Endothelial cell (in vitro differentiated cells): ENCODE data around the gene RIBC2. TPM values are rescaled to one million over a fixed set of nuclear protein-coding genes. Genes with fewer than 3 reads are reported as not detected.
"Not testable (repeated sequence)": the region's sequence is repeated elsewhere in the genome, so short reads cannot be mapped to it uniquely, and the experiment has no call there.

Experiments used
- DNase-seq: peaks from one replicate; pipeline ENCODE4 v3.0.0; 2021; ENCODE audit warnings: low spot score
- H3K27ac Mint-ChIP-seq: one replicate; pipeline ENCODE4 v1.8.0; 2021; ENCODE audit warnings: mixed read lengths, inconsistent platforms; ENCODE audit not compliant: unreplicated experiment
- H3K27me3 Mint-ChIP-seq: one replicate; pipeline ENCODE4 v1.8.0; 2021; ENCODE audit warnings: mild to moderate bottlenecking, moderate library complexity, mixed read lengths, inconsistent platforms; ENCODE audit not compliant: unreplicated experiment
- H3K36me3 Mint-ChIP-seq: one replicate; pipeline ENCODE4 v1.8.0; 2021; ENCODE audit warnings: mild to moderate bottlenecking, low read depth, mixed read lengths, inconsistent platforms; ENCODE audit not compliant: unreplicated experiment
- H3K4me1 Mint-ChIP-seq: one replicate; pipeline ENCODE4 v1.8.0; 2021; ENCODE audit warnings: mild to moderate bottlenecking, mixed read lengths, inconsistent platforms; ENCODE audit not compliant: unreplicated experiment
- H3K4me3 Mint-ChIP-seq: one replicate; pipeline ENCODE4 v1.8.0; 2021; ENCODE audit warnings: mild to moderate bottlenecking, mixed read lengths, inconsistent platforms; ENCODE audit not compliant: unreplicated experiment
- H3K9me3 Mint-ChIP-seq: one replicate; pipeline ENCODE4 v1.8.0; 2021; ENCODE audit warnings: mixed read lengths, inconsistent platforms; ENCODE audit not compliant: unreplicated experiment
- total RNA-seq: library from RNA; stranded (reverse); fragmentation: NEBNext Ultra II Directional; extraction: Animal tissue kit (Norgen Biotek cat#: 25700); gene quantifications from one replicate; pipeline ENCODE4 v1.2.1, GENCODE V29; 2021; ENCODE audit not compliant: unreplicated experiment
- TF ChIP-seq, protein P1 (sequence below): fragments of 200-600 bp; sonication (generic); IDR thresholded peaks from one replicate; pipeline ENCODE4 v1.5.0; 2021; ENCODE audit warnings: antibody characterized with exemption; ENCODE audit not compliant: unreplicated experiment

Gene RIBC2
- total RNA-seq, 1 donor from 2014 or later, result 0.54 TPM

DNA sequence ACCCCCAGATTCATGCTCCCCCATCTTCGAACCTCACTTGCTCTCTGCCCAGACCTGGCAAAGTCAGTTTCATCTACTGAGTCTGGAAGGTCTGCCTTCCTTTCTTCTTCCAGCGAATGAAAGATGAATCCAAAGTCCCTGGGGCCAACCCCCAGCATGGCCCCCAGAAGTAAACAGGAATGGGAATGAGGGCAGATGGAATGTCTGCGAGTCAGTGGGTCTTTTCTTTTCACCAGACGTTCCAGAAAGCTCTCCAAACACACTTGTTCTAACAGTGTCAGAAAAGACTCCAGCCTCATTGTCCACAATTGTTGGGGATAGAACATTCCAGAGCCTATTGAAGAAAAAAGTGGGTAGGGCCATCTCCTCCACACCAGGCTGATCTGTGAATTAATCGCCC lies 28.6 kb downstream of the RIBC2 start:
- no peak overlapping the region for H3K27ac Mint-ChIP-seq

DNA sequence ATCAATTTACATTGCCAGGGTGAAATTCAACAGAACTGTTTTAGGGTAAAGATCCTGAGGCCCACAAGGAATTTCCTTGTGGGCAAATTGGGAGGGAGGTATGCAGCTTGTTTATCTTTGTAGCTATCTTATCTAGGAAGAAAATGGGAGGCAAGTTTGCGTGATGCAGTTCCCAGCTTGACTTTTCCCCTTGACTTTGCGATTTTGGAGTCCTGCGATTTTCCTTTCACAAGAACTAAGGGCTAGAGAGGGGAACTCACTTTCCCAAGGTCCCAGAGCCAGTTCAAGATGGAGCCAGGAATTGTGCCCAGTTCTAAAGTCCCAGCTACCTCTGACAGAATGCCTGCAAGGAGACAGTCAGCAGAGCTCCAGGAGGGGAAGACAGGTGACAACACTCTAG lies 30.7 kb downstream of the RIBC2 start:
- H3K27me3 Mint-ChIP-seq, result peaks cover 3% of the 10 kb centered on the region
- DNase-seq, result no peak

More for the DNA sequence above, 28.6 kb downstream of the RIBC2 start:
- Mint-ChIP-seq H3K4me3 (no peak overlapping the region), H3K9me3 (no peaks in the 10 kb centered on the region), H3K4me1 (peaks cover 18% of the 10 kb centered on the region), H3K27me3 (peaks cover 6% of the 10 kb centered on the region), H3K36me3 (peaks cover 4% of the 10 kb centered on the region)
- no peak for DNase-seq
- TF ChIP-seq, protein P1, sequence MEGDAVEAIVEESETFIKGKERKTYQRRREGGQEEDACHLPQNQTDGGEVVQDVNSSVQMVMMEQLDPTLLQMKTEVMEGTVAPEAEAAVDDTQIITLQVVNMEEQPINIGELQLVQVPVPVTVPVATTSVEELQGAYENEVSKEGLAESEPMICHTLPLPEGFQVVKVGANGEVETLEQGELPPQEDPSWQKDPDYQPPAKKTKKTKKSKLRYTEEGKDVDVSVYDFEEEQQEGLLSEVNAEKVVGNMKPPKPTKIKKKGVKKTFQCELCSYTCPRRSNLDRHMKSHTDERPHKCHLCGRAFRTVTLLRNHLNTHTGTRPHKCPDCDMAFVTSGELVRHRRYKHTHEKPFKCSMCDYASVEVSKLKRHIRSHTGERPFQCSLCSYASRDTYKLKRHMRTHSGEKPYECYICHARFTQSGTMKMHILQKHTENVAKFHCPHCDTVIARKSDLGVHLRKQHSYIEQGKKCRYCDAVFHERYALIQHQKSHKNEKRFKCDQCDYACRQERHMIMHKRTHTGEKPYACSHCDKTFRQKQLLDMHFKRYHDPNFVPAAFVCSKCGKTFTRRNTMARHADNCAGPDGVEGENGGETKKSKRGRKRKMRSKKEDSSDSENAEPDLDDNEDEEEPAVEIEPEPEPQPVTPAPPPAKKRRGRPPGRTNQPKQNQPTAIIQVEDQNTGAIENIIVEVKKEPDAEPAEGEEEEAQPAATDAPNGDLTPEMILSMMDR, result no peak

DNA sequence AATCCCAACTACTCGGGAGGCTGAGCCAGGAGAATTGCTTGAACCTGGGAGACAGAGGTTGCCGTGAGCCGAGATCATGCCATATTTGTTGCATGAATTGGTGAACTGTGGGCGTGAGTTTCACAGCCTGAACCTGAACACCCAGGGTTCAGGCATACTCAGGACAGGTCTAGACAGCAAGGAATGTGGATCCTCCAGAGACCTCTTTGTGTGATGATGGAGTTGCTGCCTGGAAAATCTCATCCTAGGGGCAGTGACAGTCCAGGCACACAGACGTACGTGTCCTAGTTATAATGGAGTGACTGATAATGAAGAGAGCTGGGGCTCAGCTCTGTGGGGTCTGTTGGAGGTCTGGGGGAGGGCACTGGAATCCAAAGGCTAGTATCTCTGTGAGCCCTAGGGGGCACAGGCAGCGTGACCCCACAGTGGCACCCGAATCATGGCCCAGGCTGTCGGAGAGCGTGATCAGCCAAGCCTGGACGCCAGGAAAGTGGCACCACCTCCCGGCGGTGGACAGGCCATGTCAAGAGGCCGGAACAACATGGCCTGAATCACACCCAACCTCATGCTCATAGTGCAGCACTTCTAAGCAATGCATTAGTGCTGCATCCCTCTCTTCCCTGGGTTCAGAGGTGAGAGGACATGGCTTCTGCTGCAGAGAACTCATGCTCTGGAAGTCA lies 31.7 kb downstream of the RIBC2 start:
- Mint-ChIP-seq H3K4me1 (peaks cover 18% of the 10 kb centered on the region), H3K27me3 (peaks cover 3% of the 10 kb centered on the region), H3K36me3 (no peaks in the 10 kb centered on the region), H3K9me3 (no peaks in the 10 kb centered on the region), H3K27ac (no peak overlapping the region), H3K4me3 (no peak overlapping the region)
- DNase-seq, result no peak
- TF ChIP-seq, protein P1, result no peak

More for the DNA sequence above, 30.7 kb downstream of the RIBC2 start:
- no peaks in the 10 kb centered on the region for H3K36me3 Mint-ChIP-seq
- H3K9me3 Mint-ChIP-seq, result no peaks in the 10 kb centered on the region
- no peak overlapping the region for H3K4me3 Mint-ChIP-seq
- TF ChIP-seq, protein P1, result no peak
- H3K27ac Mint-ChIP-seq, result no peak overlapping the region
- peaks cover 18% of the 10 kb centered on the region for H3K4me1 Mint-ChIP-seq

DNA sequence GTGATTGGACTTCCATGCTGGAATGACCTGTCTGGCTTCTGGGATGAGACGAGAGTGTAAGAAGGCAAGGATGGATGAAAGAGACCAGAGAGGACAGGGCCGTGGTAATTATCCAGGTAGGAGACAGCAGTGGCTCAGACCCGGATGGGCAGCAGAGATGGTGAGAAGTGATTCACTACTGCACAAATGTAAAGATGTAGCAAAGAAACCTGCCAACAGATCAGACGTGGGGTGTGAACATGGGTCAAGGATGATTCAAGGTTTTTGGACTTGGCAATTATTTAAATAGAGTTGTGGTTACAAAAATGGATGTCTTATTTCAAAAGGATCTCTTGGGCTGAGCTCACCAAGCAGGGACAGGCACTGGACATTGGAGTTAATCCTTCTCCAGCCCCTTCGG lies 32.7 kb downstream of the RIBC2 start:
- Mint-ChIP-seq H3K36me3 (no peaks in the 10 kb centered on the region), H3K27me3 (peaks cover 3% of the 10 kb centered on the region), H3K9me3 (no peaks in the 10 kb centered on the region), H3K27ac (no peak overlapping the region), H3K4me1 (peaks cover 9% of the 10 kb centered on the region), H3K4me3 (no peak overlapping the region)
- no peak for DNase-seq
- TF ChIP-seq, protein P1, result no peak

DNA sequence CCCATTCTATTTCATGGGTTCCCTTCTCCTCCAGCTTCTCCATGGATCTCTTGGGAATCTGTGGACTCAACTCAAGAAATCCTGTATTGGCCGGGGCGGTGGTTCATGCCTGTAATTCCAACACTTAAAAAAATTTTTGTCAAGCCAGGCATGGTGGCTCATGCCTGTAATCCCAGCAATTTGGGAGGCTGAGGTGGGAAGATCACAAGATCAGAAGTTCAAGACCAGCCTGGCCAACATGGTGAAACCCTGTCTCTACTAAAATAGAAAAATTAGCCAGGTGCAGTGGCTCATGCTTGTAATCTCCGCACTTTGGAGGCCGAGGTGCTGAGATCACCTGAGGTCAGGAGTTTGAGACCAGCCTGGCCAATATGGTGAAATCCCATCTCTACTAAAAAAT lies 34.1 kb downstream of the RIBC2 start:
- not testable (repeated sequence) for H3K4me3 Mint-ChIP-seq, H3K36me3 Mint-ChIP-seq
- H3K27me3 Mint-ChIP-seq, result peaks cover 12% of the 10 kb centered on the region

More for the DNA sequence above, 34.1 kb downstream of the RIBC2 start:
- not testable (repeated sequence) for H3K4me1 Mint-ChIP-seq, DNase-seq, H3K9me3 Mint-ChIP-seq, H3K27ac Mint-ChIP-seq
